ENCODE results near the gene PRDM12. TPM values are rescaled to one million over a fixed set of nuclear protein-coding genes. Genes with fewer than 3 reads are reported as not detected.

The PRDM12 gene
- total RNA-seq, 4 donors from 2014 or later: not detected

DNA sequence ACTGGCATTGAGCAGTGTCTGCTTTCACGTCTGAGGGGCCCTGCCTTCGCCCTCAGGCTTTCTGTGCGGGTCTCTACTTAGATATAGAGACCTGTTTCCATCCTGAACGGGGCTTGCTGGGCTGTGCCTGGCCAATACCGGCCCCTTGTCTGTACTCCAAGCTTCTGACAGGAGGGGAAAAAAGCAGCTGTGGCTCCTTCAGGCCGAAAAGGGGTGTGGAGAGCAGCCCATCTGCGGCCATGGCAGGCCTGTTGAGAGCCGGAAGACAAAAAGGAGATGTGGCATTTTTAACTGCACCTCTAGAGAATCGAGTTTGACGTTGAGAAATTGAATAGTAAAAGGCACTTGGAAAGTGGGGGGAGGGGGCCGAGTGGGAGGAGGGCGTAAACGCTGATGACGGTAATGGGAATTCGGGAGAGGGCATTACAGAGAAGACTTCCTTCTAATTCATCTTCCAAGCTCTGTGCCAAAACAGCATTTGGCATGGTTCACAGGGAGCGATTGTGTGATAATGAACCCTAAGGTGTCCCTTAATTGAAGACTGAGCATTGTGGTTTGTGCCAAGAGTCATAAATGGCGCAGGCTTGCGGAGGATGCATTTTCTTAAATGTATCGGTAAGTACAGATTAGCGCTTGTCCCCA is 25.1 kb upstream of the PRDM12 start:
- intact Hi-C loops (cut with DNase I; ENCODE audit: low total_unique reads) (no loop called here), in situ Hi-C loops (cut with MboI; ENCODE audit: low sequenced_read_pairs in 4 of 4) (no loop called here)
- peaks cover 0 to 30% of the 10 kb centered on the region in 2 donors for H3K36me3 ChIP-seq
- ATAC-seq: no peak
- DNase-seq: no peak
- no peaks in the 10 kb centered on the region for H3K27me3 ChIP-seq
- TF ChIP-seq, protein P1, sequence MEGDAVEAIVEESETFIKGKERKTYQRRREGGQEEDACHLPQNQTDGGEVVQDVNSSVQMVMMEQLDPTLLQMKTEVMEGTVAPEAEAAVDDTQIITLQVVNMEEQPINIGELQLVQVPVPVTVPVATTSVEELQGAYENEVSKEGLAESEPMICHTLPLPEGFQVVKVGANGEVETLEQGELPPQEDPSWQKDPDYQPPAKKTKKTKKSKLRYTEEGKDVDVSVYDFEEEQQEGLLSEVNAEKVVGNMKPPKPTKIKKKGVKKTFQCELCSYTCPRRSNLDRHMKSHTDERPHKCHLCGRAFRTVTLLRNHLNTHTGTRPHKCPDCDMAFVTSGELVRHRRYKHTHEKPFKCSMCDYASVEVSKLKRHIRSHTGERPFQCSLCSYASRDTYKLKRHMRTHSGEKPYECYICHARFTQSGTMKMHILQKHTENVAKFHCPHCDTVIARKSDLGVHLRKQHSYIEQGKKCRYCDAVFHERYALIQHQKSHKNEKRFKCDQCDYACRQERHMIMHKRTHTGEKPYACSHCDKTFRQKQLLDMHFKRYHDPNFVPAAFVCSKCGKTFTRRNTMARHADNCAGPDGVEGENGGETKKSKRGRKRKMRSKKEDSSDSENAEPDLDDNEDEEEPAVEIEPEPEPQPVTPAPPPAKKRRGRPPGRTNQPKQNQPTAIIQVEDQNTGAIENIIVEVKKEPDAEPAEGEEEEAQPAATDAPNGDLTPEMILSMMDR (IDR thresholded peaks at IDR 0.05 in 4 of 5, conservative IDR thresholded peaks at IDR 0.05 in 1 of 5): no peak
- TF ChIP-seq POLR2A (IDR thresholded peaks at IDR 0.05): no peak
- H3K27ac ChIP-seq: no peak overlapping the region
- H3K4me3 ChIP-seq: no peak overlapping the region
- H3K4me1 ChIP-seq: no peaks in the 10 kb centered on the region
- H3K9me3 ChIP-seq: no peaks in the 10 kb centered on the region

- H3K27ac ChIP-seq: no peak overlapping the region
- no peak for DNase-seq
- no peak for ATAC-seq
- intact Hi-C loops (cut with DNase I; ENCODE audit: low total_unique reads) (no loop called here), in situ Hi-C loops (cut with MboI; ENCODE audit: low sequenced_read_pairs in 4 of 4) (no loop called here)
- H3K9me3 ChIP-seq: no peaks in the 10 kb centered on the region
- no peaks in the 10 kb centered on the region for H3K27me3 ChIP-seq
- H3K4me1 ChIP-seq: no peaks in the 10 kb centered on the region
- no peak for TF ChIP-seq POLR2A (IDR thresholded peaks at IDR 0.05)
- TF ChIP-seq, protein P1 (IDR thresholded peaks at IDR 0.05 in 4 of 5, conservative IDR thresholded peaks at IDR 0.05 in 1 of 5): no peak
- H3K4me3 ChIP-seq: no peak overlapping the region
- H3K36me3 ChIP-seq: peaks cover 0 to 23% of the 10 kb centered on the region in 2 donors
These were observed 24.4 kb upstream of the PRDM12 start for GRCh38 chr9:130639866-130640555.

DNA sequence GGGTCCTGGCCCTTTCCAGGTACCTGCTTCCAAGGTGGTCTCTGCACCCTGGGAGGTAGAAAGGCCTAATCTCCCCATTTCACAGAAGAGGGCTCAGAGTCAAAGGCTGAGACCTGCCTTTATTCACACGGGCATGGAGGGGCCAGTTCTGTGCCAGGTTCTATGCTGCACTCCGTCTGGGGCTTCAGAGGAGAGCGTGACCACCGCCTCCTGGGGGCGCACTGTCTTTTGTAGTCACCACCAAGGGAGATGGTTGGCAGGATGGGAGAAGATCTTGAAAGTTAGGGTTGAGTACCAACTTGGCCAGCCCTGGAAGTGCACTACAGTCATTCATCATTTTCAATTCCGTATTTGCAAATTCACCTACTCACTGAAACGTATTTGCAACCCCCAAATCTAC is 23.7 kb upstream of the PRDM12 start:
- peaks cover 0 to 17% of the 10 kb centered on the region in 2 donors for H3K36me3 ChIP-seq
- DNase-seq (no peak), ATAC-seq (no peak)
- no peaks in the 10 kb centered on the region for H3K4me1 ChIP-seq
- in situ Hi-C loops (cut with MboI; ENCODE audit: low sequenced_read_pairs in 4 of 4) (no loop called here), intact Hi-C loops (cut with DNase I; ENCODE audit: low total_unique reads) (no loop called here)
- no peak overlapping the region for H3K4me3 ChIP-seq
- TF ChIP-seq, protein P1 (IDR thresholded peaks at IDR 0.05 in 4 of 5, conservative IDR thresholded peaks at IDR 0.05 in 1 of 5): no peak
- no peak for TF ChIP-seq POLR2A (IDR thresholded peaks at IDR 0.05)
- H3K27me3 ChIP-seq: no peaks in the 10 kb centered on the region
- no peaks in the 10 kb centered on the region for H3K9me3 ChIP-seq
- H3K27ac ChIP-seq: no peak overlapping the region

DNA sequence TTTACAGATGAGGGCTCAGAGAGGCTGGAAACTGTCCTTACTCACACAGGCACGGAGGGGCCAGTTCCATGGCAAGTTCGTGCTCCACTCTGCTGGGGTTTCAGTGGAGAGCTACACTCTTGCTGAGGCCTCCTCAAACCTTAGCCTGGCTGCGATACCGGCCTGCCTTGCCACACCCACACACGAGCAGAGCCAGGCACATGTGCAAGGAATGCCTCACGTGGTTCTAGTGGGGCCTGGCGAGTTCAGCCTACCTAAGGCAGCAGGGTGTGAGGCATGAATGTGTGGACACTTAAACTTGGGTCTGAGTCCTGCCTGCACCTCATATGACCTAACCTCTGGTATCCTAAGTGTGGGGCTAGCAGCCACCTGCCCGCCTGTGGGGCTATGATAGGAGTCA is 21.5 kb upstream of the PRDM12 start:
- DNase-seq (no peak), ATAC-seq (no peak)
- in situ Hi-C loops (cut with MboI; ENCODE audit: low sequenced_read_pairs in 4 of 4) (no loop called here), intact Hi-C loops (cut with DNase I; ENCODE audit: low total_unique reads) (no loop called here)
- Histone ChIP-seq H3K4me3 (no peak overlapping the region), H3K4me1 (no peaks in the 10 kb centered on the region), H3K36me3 (no peaks in the 10 kb centered on the region), H3K27ac (no peak overlapping the region), H3K9me3 (no peaks in the 10 kb centered on the region), H3K27me3 (peaks cover 0 to 4% (median 0%) of the 10 kb centered on the region in 3 donors)
- TF ChIP-seq, protein P1 (IDR thresholded peaks at IDR 0.05 in 4 of 5, conservative IDR thresholded peaks at IDR 0.05 in 1 of 5): no peak
- no peak for TF ChIP-seq POLR2A (IDR thresholded peaks at IDR 0.05)
